Measurements from ENCODE around the gene IER3.
"Not testable (repeated sequence)": the region's sequence is repeated elsewhere in the genome, so short reads cannot be mapped to it uniquely, and the experiment has no call there.

IER3 gene

GRCh38 chr6:30727920-30728553 lies 16.3 kb downstream of the IER3 start:
- Histone ChIP-seq H3K27ac (ENCODE audit: low read depth, low read length) (no peak overlapping the region), H3K4me1 (ENCODE audit: control insufficient read depth, insufficient read depth, low read length) (peaks cover 4% of the 10 kb centered on the region; the same call in 1 of the 2 replicates), H3K4me3 (ENCODE audit: low read depth, low read length) (no peak overlapping the region), H3K9me3 (ENCODE audit: control insufficient read depth, insufficient read depth, low read depth, low read length) (no peaks in the 10 kb centered on the region), H3K36me3 (ENCODE audit: control insufficient read depth, insufficient read depth, low read length) (peaks cover 74% of the 10 kb centered on the region), H3K27me3 (ENCODE audit: control insufficient read depth, insufficient read depth, low read length) (no peaks in the 10 kb centered on the region), H3K9ac (ENCODE audit: low read length) (no peak overlapping the region)

GRCh38 chr6:30726506-30727413 lies 17.6 kb downstream of the IER3 start:
- Histone ChIP-seq H3K36me3 (ENCODE audit: control insufficient read depth, insufficient read depth, low read length) (peaks cover 75% of the 10 kb centered on the region), H3K4me1 (ENCODE audit: control insufficient read depth, insufficient read depth, low read length) (peaks cover 7% of the 10 kb centered on the region; the same call in 1 of the 2 replicates), H3K9me3 (ENCODE audit: control insufficient read depth, insufficient read depth, low read depth, low read length) (no peaks in the 10 kb centered on the region), H3K27ac (ENCODE audit: low read depth, low read length) (no peak overlapping the region), H3K4me3 (ENCODE audit: low read depth, low read length) (no peak overlapping the region), H3K9ac (ENCODE audit: low read length) (no peak overlapping the region), H3K27me3 (ENCODE audit: control insufficient read depth, insufficient read depth, low read length) (no peaks in the 10 kb centered on the region)

- Histone ChIP-seq H3K9me3 (ENCODE audit: control insufficient read depth, insufficient read depth, low read depth, low read length) (no peaks in the 10 kb centered on the region), H3K27me3 (ENCODE audit: control insufficient read depth, insufficient read depth, low read length) (no peaks in the 10 kb centered on the region), H3K27ac (ENCODE audit: low read depth, low read length) (no peak overlapping the region), H3K4me3 (ENCODE audit: low read depth, low read length) (no peak overlapping the region), H3K9ac (ENCODE audit: low read length) (no peak overlapping the region), H3K36me3 (ENCODE audit: control insufficient read depth, insufficient read depth, low read length) (peaks cover 75% of the 10 kb centered on the region), H3K4me1 (ENCODE audit: control insufficient read depth, insufficient read depth, low read length) (peaks cover 7% of the 10 kb centered on the region; the same call in 1 of the 2 replicates)
Observed at GRCh38 chr6:30725713-30726505, 18.4 kb downstream of the IER3 start.

- H3K4me3 ChIP-seq (ENCODE audit: low read depth, low read length), result no peak overlapping the region
- peaks cover 69% of the 10 kb centered on the region for H3K36me3 ChIP-seq (ENCODE audit: control insufficient read depth, insufficient read depth, low read length)
- no peaks in the 10 kb centered on the region for H3K9me3 ChIP-seq (ENCODE audit: control insufficient read depth, insufficient read depth, low read depth, low read length)
- H3K27ac ChIP-seq (ENCODE audit: low read depth, low read length), result no peak overlapping the region
- H3K4me1 ChIP-seq (ENCODE audit: control insufficient read depth, insufficient read depth, low read length), result 0 out of 2 replicates have a peak, but pooled peaks cover 3% of the 10 kb centered on the region
- no peak overlapping the region for H3K9ac ChIP-seq (ENCODE audit: low read length)
- H3K27me3 ChIP-seq (ENCODE audit: control insufficient read depth, insufficient read depth, low read length), result no peaks in the 10 kb centered on the region
Observed at GRCh38 chr6:30724906-30725667, 19.3 kb downstream of the IER3 start.

- not testable (repeated sequence) for H3K27me3 ChIP-seq (ENCODE audit: control insufficient read depth, insufficient read depth, low read length); H3K9me3 ChIP-seq (ENCODE audit: control insufficient read depth, insufficient read depth, low read depth, low read length); H3K27ac ChIP-seq (ENCODE audit: low read depth, low read length); H3K9ac ChIP-seq (ENCODE audit: low read length); H3K4me3 ChIP-seq (ENCODE audit: low read depth, low read length); H3K4me1 ChIP-seq (ENCODE audit: control insufficient read depth, insufficient read depth, low read length)
- peaks cover 59% of the 10 kb centered on the region for H3K36me3 ChIP-seq (ENCODE audit: control insufficient read depth, insufficient read depth, low read length)
Observed at GRCh38 chr6:30723843-30724741, 20.3 kb downstream of the IER3 start.

- H3K27me3 ChIP-seq (ENCODE audit: control insufficient read depth, insufficient read depth, low read length); H3K9me3 ChIP-seq (ENCODE audit: control insufficient read depth, insufficient read depth, low read depth, low read length); H3K27ac ChIP-seq (ENCODE audit: low read depth, low read length): not testable (repeated sequence)
- peak overlapping the region; percentile 99 for H3K4me3 ChIP-seq (ENCODE audit: low read depth, low read length)
- H3K4me1 ChIP-seq (ENCODE audit: control insufficient read depth, insufficient read depth, low read length), result peaks cover 10% of the 10 kb centered on the region
- H3K36me3 ChIP-seq (ENCODE audit: control insufficient read depth, insufficient read depth, low read length), result peaks cover 57% of the 10 kb centered on the region
- peak overlapping the region; percentile 100 for H3K9ac ChIP-seq (ENCODE audit: low read length)
Observed at GRCh38 chr6:30723159-30723842, 21.0 kb downstream of the IER3 start.

GRCh38 chr6:30722280-30723112 lies 21.9 kb downstream of the IER3 start:
- Histone ChIP-seq H3K4me3 (ENCODE audit: low read depth, low read length) (peak overlapping the region; percentile 99), H3K27ac (ENCODE audit: low read depth, low read length) (0 out of 2 replicates have a peak overlapping the region, but pooled peaks have one; percentile 96), H3K9me3 (ENCODE audit: control insufficient read depth, insufficient read depth, low read depth, low read length) (no peaks in the 10 kb centered on the region), H3K4me1 (ENCODE audit: control insufficient read depth, insufficient read depth, low read length) (peaks cover 10% of the 10 kb centered on the region), H3K36me3 (ENCODE audit: control insufficient read depth, insufficient read depth, low read length) (peaks cover 50% of the 10 kb centered on the region), H3K27me3 (ENCODE audit: control insufficient read depth, insufficient read depth, low read length) (no peaks in the 10 kb centered on the region), H3K9ac (ENCODE audit: low read length) (peak overlapping the region; percentile 100)

- not testable (repeated sequence) for H3K9me3 ChIP-seq (ENCODE audit: control insufficient read depth, insufficient read depth, low read depth, low read length); H3K27me3 ChIP-seq (ENCODE audit: control insufficient read depth, insufficient read depth, low read length)
- H3K4me1 ChIP-seq (ENCODE audit: control insufficient read depth, insufficient read depth, low read length), result peaks cover 10% of the 10 kb centered on the region
- H3K4me3 ChIP-seq (ENCODE audit: low read depth, low read length), result peak overlapping the region; percentile 99
- H3K9ac ChIP-seq (ENCODE audit: low read length), result peak overlapping the region; percentile 100
- H3K27ac ChIP-seq (ENCODE audit: low read depth, low read length), result peak overlapping the region; percentile 96
- peaks cover 46% of the 10 kb centered on the region for H3K36me3 ChIP-seq (ENCODE audit: control insufficient read depth, insufficient read depth, low read length)
Observed at GRCh38 chr6:30722025-30722279, 22.4 kb downstream of the IER3 start.

Data from HUES6 (cell line).